ENCODE measurements around the gene SLC5A2.
"Not testable (repeated sequence)": the region's sequence is repeated elsewhere in the genome, so short reads cannot be mapped to it uniquely, and the experiment has no call there.

SLC5A2 gene

GRCh38 chr16:31529108-31529936, 46.4 kb downstream of the SLC5A2 start:
- DNase-seq (ENCODE audit: low spot score): no peak

GRCh38 chr16:31529937-31530312, 47.0 kb downstream of the SLC5A2 start:
- DNase-seq (ENCODE audit: low spot score): no peak

- no peak for DNase-seq (ENCODE audit: low spot score)
Observed at GRCh38 chr16:31530405-31530804, 47.5 kb downstream of the SLC5A2 start.

GRCh38 chr16:31531096-31531495, 48.2 kb downstream of the SLC5A2 start:
- no peak for DNase-seq (ENCODE audit: low spot score)

GRCh38 chr16:31532120-31532519, 49.2 kb downstream of the SLC5A2 start:
- DNase-seq (ENCODE audit: low spot score): no peak

GRCh38 chr16:31532896-31533295, 50.0 kb downstream of the SLC5A2 start:
- no peak for DNase-seq (ENCODE audit: low spot score)

- no peak for DNase-seq (ENCODE audit: low spot score)
Observed at GRCh38 chr16:31535737-31536136, 52.8 kb downstream of the SLC5A2 start.

- DNase-seq (ENCODE audit: low spot score): no peak
Observed at GRCh38 chr16:31536804-31537361, 54.0 kb downstream of the SLC5A2 start.

GRCh38 chr16:31537362-31538242, 54.7 kb downstream of the SLC5A2 start:
- DNase-seq (ENCODE audit: low spot score): peak; percentile 2

- not testable (repeated sequence) for DNase-seq (ENCODE audit: low spot score)
Observed at GRCh38 chr16:31538243-31538598, 55.3 kb downstream of the SLC5A2 start.

- not testable (repeated sequence) for DNase-seq (ENCODE audit: low spot score)
Observed at GRCh38 chr16:31539762-31540161, 56.8 kb downstream of the SLC5A2 start.
